Heart right ventricle (tissue), 16 donors: ENCODE data around the gene CHST13. TPM values are rescaled to one million over a fixed set of nuclear protein-coding genes. Genes with fewer than 3 reads are reported as not detected.

Source experiments
- ATAC-seq, 8 donors: fragments of 200-7000 bp; cut with Tn5 transposase; one replicate each; pipeline ENCODE4 v1.9.1; 2020; ENCODE audit warnings: mild to moderate bottlenecking in 8 of 8, moderate library complexity in 8 of 8, moderate number of reproducible peaks in 1 of 8
- DNase-seq, 2 donors: peaks; one replicate each; pipeline ENCODE4 v3.0.0-alpha.2; 2020
- H3K27ac ChIP-seq, 10 donors: fragments of 200-600 bp; sonication (generic) in 2 of 10; one replicate each; pipeline versions ENCODE4 v1.5.0 to v1.8.0; 2020 to 2022; ENCODE audit warnings: mild to moderate bottlenecking in 3 of 10
- H3K27me3 ChIP-seq, 7 donors: fragments of 200-600 bp; one replicate each; pipeline ENCODE4 v1.8.0; 2021 to 2022; ENCODE audit warnings: mild to moderate bottlenecking in 2 of 7
- H3K36me3 ChIP-seq, 9 donors: fragments of 200-600 bp; sonication (generic) in 1 of 9; one replicate each; pipeline versions ENCODE4 v1.5.0 to v1.8.0; 2020 to 2022; ENCODE audit warnings: mild to moderate bottlenecking in 2 of 9
- H3K4me1 ChIP-seq, 9 donors: fragments of 200-600 bp; sonication (generic) in 1 of 9; one replicate each; pipeline versions ENCODE4 v1.5.0 to v1.8.0; 2020 to 2022; ENCODE audit warnings: mild to moderate bottlenecking in 4 of 9
- H3K4me3 ChIP-seq, 10 donors: fragments of 200-600 bp; sonication (generic) in 2 of 10; one replicate each; pipeline versions ENCODE4 v1.5.0 to v1.8.0; 2020 to 2022; ENCODE audit warnings: mild to moderate bottlenecking in 7 of 10, moderate library complexity in 2 of 10
- H3K9me3 ChIP-seq, 11 donors: fragments of 200-600 bp in 10 of 11; sonication (generic) in 2 of 11; one replicate each; pipeline versions ENCODE4 v1.5.0 to v1.8.0; 2013 to 2022; ENCODE audit warnings: mild to moderate bottlenecking in 2 of 11, control low read depth in 1 of 11, moderate library complexity in 1 of 11
- WGBS, 2 donors: extraction: QIAGEN DNeasy Blood & Tissue Kit; methylation state at CpG; one replicate each; pipeline ENCODE4 v1.1.7; 2013; ENCODE audit warnings: inconsistent platforms in 1 of 2; 5-methylcytosine and 5-hydroxymethylcytosine counted together
- intact Hi-C, 10 donors: fragments of 100-400 bp; cut with DNase I; formaldehyde crosslinking; loops; one replicate each; pipeline versions ENCODE4 v1.11.1 to v1.14.2; 2022
- polyA plus RNA-seq, 2 donors: library from polyadenylated mRNA; stranded (reverse); fragments of 200-250 nt; gene quantifications; one replicate each; pipeline ENCODE4 v1.2.3, GENCODE V29; 2013
- total RNA-seq, 10 donors: library from RNA; stranded (reverse); fragmentation: NEBNext Ultra II Directional in 3 of 10; extraction: Animal tissue kit (Norgen Biotek cat#: 25700) in 3 of 10; gene quantifications; one replicate each; pipeline versions ENCODE4 v1.2.1 to v1.2.4, GENCODE V29; 2021 to 2023
- TF ChIP-seq, protein P1 (sequence below), 9 donors: fragments of 200-600 bp; sonication (generic) in 2 of 9; IDR thresholded peaks; one replicate each; pipeline versions ENCODE4 v1.5.0 to v1.8.0; 2021 to 2022; ENCODE audit warnings: antibody characterized with exemption in 9 of 9, mild to moderate bottlenecking in 5 of 9, moderate library complexity in 1 of 9
- donor health status: Arrhythmogenic right ventricular cardiomyopathy.
- donor health status: ischemic (EF 13 %, LVEDD 7.1; RV severe dilation, severe dysfunction).
- donor health status: healthy with polysubstance abuse.
- donor health status: DM: no; HTN: yes; CAD: no.
- donor health status: DM: no; HTN: no; CAD: no.
- donor health status: ischemic (EF 25% LVEDD 6.9; RV normal size, moderate dysfunction).
- donor health status: ischemic (EF 25% LVEDD 5.7; RV mildly dilated, moderate dysfunction).
- donor health status: healthy.
- donor health status: DM: yes; HTN: yes; CAD: no.
- donor health status: Ischemic cardiomyopathy.
- donor health status: ischemic (EF 35%, LVEDD 5.7; RV mildly dilated, moderate dysfunction).
- donor health status: nonischemic (EF 11% LVEDD 7.7; RV severe dilation, severe dysfunction).
- donor health status: DM: yes; HTN: yes; CAD: no.
- donor health status: PGD.
- donor health status: ischemic (EF 29% LVEDD 5.4; RV normal size, mild dysfunction).
- donor health status: nonischemic (EF 23%, LVEDD 6.1; RV moderate dilation, normal function).

Gene CHST13
- total and polyA plus RNA-seq, 12 donors = 0.12 to 1.2 (median 0.43) TPM

DNA sequence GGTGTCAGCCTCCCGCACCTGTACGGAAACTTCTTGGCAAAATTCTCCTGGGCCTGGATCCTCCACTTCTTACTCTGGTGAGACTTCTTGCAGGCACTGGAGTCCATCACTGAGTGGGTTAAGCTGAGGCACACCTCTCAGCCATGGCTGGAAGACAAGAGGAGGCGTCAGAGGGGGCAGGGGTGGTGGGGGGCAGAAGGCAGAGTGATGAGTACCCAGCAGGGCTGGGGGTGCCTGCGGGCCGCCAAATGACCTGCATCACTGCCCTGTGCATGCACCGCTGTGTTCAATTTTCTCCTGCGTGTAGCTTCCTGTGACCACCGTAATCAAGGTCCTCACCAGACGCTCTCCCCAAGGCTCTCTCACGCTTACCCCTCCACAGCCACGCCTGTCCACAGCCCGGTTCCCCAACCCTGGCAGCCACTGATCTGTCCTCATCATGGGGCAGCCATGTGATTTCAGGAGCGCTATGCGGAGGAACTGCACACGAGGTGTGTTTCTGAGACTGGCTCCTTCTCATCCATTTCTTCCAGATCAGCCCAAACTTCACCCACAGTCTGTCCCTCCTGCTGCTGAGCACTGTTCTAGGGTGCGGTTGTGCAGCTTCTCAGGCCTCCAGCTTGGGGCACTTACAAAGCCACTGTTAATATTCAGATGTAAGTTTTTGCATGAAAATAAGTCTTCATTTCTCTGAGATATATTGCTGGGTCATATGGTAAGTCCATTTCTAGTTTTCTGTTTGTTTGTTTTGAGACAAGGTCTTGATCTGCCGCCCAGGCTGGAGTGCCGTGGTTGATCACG, 29.5 kb downstream of the CHST13 start:
- H3K27ac ChIP-seq = no peak overlapping the region
- WGBS, 2 donors = 77 to 81% methylated on average over 19 of the region's 19 CpGs
- peaks cover 0 to 5% (median 0%) of the 10 kb centered on the region in 9 donors for H3K4me1 ChIP-seq
- no peaks in the 10 kb centered on the region for H3K36me3 ChIP-seq
- no peak overlapping the region for H3K4me3 ChIP-seq
- intact Hi-C loops = no loop called here
- H3K9me3 ChIP-seq = no peaks in the 10 kb centered on the region
- TF ChIP-seq, protein P1, sequence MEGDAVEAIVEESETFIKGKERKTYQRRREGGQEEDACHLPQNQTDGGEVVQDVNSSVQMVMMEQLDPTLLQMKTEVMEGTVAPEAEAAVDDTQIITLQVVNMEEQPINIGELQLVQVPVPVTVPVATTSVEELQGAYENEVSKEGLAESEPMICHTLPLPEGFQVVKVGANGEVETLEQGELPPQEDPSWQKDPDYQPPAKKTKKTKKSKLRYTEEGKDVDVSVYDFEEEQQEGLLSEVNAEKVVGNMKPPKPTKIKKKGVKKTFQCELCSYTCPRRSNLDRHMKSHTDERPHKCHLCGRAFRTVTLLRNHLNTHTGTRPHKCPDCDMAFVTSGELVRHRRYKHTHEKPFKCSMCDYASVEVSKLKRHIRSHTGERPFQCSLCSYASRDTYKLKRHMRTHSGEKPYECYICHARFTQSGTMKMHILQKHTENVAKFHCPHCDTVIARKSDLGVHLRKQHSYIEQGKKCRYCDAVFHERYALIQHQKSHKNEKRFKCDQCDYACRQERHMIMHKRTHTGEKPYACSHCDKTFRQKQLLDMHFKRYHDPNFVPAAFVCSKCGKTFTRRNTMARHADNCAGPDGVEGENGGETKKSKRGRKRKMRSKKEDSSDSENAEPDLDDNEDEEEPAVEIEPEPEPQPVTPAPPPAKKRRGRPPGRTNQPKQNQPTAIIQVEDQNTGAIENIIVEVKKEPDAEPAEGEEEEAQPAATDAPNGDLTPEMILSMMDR (IDR thresholded peaks at IDR 0.05) = no peak
- H3K27me3 ChIP-seq = peaks cover 0 to 2% (median 0%) of the 10 kb centered on the region in 7 donors
- DNase-seq (no peak), ATAC-seq (no peak)

DNA sequence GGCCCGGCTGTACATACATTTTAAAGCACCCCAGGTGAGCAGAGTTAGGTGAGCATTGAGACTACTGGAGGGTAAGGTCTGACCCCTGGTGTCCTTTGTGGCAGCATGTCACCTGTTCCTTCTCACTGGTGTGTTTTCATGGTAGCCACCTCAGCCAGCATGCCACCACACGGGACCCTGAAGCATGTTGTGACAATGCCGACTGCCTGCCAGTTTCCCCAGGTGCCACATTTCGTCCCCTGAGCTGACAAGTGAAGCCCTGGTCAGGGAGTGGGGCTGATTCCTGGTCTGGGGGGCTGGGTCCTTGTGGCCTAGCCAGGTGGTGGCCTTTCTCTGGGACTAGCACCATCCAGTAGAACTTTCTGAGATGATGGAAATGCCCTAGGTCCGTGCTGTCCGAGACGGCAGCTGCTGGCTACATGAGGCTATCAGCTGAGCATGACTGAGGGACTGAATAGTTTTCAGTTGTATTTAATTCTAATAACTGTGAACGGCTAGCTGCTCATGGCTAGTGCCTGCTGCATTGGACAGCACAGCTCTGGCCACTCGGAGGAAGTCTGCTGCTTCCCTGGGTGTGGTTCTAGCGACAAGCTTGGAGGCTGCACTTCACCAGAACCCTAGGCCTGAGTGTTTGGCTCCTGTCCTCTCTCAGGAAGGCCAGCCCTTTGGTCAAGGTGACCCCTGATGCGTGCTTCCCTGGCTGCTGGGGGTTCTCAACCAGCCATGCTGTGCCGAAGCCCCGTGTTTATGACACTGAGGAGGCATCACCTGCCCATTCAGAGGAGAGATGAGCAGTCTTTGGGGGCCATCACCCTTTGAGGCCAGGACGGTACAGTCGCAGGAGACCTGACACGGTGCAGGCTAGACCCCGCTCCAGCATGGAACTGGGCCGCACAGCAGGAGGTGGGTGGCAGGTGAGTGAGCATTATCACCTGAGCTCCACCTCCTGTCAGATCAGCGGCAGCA, 30.9 kb downstream of the CHST13 start:
- ATAC-seq = no peak
- Histone ChIP-seq H3K4me1 (peaks cover 0 to 4% (median 0%) of the 10 kb centered on the region in 9 donors), H3K4me3 (no peak overlapping the region), H3K9me3 (no peaks in the 10 kb centered on the region), H3K27me3 (no peaks in the 10 kb centered on the region), H3K27ac (no peak overlapping the region), H3K36me3 (no peaks in the 10 kb centered on the region)
- intact Hi-C loops = no loop called here
- DNase-seq = no peak
- TF ChIP-seq, protein P1 (IDR thresholded peaks at IDR 0.05) = no peak
- 83 to 84% methylated on average over 19 of the region's 19 CpGs for WGBS, 2 donors

DNA sequence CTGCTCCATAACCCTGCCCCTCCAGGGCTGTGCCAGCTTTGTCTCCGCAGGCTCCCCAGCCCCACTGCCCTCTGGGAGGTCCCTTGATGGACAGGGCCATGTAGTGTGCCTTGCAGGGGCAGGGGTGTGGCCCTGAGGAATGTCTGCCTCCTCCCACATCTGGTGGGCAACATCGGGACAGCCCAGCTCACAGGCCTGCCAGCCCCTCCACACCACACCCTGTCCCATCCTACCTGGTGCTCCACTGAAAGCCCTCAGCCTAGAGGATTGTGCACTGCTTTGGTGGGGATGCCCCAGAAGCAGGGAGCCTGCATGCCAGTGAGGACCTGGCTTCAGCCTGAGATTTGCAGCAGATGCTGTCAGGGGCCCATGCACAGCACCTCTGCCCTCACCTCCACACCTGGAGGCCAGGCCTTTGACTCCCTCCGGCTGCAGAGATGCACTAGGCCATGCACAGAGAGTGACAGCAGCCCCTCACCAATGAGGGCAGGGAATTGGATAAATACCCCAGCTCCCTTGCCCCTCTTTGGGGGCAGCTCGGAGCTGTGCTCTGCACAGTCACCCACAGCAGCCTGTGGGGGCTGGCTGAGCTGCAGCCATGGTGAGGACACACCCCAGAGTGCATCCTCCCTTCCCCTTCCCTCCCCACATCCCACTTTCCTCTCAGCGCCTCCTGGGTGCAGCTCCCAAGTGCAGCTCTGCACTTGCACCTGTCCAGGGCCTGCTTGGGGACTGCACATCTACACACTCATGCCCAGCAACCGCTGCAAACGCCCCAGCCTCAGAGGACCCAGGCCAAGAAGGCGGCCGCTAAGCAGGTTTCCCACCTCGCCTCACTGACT, 32.1 kb downstream of the CHST13 start:
- 75 to 77% methylated on average over 10 of the region's 10 CpGs for WGBS, 2 donors
- Histone ChIP-seq H3K4me1 (no peaks in the 10 kb centered on the region), H3K36me3 (no peaks in the 10 kb centered on the region), H3K27ac (no peak overlapping the region), H3K27me3 (no peaks in the 10 kb centered on the region), H3K9me3 (peaks cover 0 to under 1% (median 0%) of the 10 kb centered on the region in 11 donors), H3K4me3 (no peak overlapping the region)
- intact Hi-C loops = no loop called here
- ATAC-seq (no peak), DNase-seq (no peak)
- TF ChIP-seq, protein P1 (IDR thresholded peaks at IDR 0.05) = no peak
